ENCODE data around the gene FCHO2.

FCHO2 gene

DNA sequence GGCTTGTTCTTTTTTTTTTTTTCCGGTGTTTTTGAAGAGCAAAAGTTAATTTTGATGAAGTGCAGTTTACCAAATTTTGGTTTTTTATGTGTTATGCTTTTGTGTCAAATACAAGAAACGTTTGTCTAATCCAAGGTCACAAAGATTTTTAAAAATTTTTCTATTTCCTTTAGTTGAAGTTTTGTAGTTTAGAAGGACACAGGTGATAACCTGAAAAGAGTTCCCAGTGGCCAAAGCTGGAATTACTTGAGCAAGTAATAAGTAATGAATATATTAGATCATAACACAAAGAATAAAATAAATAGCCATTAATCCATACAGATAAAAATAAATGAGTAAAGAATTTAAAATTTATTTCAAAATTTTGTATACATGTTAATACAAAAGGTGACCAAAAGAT, 71.5 kb downstream of the FCHO2 start:
- TF ChIP-seq, protein P1, sequence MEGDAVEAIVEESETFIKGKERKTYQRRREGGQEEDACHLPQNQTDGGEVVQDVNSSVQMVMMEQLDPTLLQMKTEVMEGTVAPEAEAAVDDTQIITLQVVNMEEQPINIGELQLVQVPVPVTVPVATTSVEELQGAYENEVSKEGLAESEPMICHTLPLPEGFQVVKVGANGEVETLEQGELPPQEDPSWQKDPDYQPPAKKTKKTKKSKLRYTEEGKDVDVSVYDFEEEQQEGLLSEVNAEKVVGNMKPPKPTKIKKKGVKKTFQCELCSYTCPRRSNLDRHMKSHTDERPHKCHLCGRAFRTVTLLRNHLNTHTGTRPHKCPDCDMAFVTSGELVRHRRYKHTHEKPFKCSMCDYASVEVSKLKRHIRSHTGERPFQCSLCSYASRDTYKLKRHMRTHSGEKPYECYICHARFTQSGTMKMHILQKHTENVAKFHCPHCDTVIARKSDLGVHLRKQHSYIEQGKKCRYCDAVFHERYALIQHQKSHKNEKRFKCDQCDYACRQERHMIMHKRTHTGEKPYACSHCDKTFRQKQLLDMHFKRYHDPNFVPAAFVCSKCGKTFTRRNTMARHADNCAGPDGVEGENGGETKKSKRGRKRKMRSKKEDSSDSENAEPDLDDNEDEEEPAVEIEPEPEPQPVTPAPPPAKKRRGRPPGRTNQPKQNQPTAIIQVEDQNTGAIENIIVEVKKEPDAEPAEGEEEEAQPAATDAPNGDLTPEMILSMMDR (conservative IDR thresholded peaks at IDR 0.05) = peak; percentile 30; the same call in 1 of the 2 replicates

DNA sequence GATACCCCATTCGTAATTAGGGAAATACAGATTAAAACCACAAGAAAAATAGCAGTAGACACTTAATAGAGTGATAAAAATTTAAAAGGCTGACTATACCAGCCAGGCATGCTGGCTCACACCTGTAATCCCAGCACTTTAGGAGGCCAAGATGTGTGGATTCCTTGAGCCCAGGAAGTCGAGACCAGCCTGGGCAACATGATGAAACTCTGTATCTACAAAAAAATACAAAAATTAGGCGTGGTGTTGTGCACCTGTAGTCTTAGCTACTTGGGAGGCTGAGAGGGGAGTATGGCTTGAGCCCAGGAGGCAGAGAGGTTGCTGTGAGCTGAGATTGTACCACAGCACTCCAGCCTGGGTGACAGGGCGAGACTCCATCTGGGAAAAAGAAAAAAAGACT, 72.0 kb downstream of the FCHO2 start:
- H3K27ac ChIP-seq = no peak overlapping the region
- TF ChIP-seq, protein P1 (conservative IDR thresholded peaks at IDR 0.05) = no peak

More for the DNA sequence above, 71.5 kb downstream of the FCHO2 start:
- H3K27ac ChIP-seq = no peak overlapping the region

DNA sequence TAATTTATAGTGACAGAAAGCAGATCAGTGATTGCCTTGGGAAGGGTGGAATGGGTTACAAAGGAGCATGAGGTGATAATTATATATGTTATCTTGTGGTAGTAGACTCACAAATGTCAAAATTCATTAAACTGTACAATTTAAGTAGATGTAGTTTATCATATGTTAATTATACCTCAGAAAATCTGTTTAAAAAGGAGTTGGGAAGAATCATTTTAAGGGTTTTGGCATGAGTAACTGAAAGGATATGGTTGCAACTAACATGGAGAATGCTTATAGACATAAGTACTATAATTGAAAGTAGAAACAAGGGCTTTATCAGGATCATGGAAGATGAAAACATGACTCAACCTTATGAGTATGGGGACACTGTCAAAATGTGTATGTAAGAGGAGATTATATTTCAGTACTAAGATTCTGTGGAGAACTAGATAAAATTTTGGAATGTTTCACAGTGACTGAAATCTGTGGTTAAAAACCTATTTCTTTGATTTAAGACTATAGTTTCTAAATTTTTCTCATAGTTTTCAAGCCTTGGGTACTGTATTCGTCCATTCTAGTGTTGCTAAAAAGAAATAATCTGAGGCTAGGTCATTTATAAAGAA, 73.3 kb downstream of the FCHO2 start:
- TF ChIP-seq, protein P1 (conservative IDR thresholded peaks at IDR 0.05) = no peak
- H3K27ac ChIP-seq = no peak overlapping the region

DNA sequence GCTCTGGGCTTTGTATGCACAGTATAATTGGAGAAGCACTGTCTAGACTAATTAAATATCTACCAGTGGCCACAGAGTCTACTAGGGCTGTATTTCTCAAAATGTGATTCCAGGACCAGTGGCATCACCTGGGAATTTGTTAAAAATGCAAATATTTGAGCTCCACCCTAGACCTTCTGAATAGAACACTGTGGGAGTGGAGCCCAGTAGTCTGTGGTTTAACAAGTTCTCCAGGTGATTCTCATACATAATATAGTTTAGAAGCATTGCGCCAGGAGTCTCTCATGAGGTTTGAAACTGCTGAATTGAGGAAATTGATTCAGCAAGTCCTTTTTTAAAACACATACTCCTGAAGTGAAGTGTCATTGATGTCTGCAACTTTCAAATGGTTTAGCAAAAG, 74.7 kb downstream of the FCHO2 start:
- TF ChIP-seq, protein P1 (conservative IDR thresholded peaks at IDR 0.05) = no peak
- no peak overlapping the region for H3K27ac ChIP-seq

DNA sequence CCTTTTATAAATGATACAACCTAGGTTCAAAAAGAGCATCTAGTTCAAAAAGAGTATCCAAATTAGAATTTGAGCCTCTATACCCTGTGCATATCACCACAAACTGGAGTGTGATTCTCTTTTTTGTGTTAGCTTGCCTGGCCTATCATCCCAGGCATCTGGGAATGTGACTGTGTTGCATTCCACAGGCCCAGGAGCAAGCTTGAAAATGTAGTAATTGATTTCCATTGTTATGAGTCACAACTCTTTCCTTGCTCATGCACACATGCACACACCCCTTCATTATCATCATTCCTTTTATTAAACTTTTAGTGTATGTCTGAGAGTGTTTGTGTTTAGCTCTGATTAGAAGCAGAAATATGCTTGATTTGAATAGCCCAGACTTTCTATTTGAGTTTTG, 75.2 kb downstream of the FCHO2 start:
- TF ChIP-seq, protein P1 (conservative IDR thresholded peaks at IDR 0.05) = no peak
- H3K27ac ChIP-seq = no peak overlapping the region

DNA sequence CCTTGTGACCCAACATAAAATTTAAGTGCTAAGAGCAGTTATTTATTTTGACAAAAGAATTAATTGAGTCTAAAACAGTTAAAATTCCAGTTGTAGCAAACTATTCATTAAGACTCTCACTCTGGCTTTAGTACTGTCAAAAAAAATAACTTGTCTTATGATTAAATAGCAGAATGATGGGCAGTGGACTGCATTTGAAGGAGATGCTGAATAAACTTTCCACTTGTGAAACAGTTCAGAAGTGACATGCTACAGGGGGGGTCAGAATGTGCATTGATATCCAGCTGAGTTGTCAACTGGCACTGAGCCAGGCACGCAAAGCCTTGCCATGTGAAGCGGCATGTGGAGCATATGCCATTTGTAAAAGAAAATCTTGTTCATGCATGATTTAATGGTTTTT, 76.0 kb downstream of the FCHO2 start:
- H3K27ac ChIP-seq = no peak overlapping the region
- TF ChIP-seq, protein P1 (conservative IDR thresholded peaks at IDR 0.05) = no peak

DNA sequence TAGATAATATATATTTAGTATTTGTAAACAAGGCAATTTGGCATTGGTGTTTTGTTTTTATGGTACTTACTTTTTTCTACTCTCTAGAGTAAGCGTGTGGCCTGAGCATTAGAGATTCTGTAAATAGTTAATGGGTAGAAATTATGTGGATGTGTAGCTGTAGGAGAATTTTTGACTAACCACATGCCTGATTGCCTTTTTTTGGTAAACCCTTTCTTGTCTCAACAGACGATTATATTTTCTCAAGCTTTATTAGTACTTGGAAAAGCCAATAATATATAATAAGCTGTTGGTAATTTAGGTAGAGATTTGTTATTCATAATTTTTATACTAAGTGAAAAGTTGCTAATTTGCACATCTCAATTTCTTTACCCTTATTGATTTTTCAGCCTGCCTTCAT, 76.8 kb downstream of the FCHO2 start:
- TF ChIP-seq, protein P1 (conservative IDR thresholded peaks at IDR 0.05) = no peak
- no peak overlapping the region for H3K27ac ChIP-seq
